HG03469 (cell line): ENCODE measurements around the gene ZNF384.

Experiments
- ATAC-seq: cut with Tn5 transposase; IDR thresholded peaks from one replicate; pipeline ENCODE4 v1.9.1; 2021; ENCODE audit warnings: mild to moderate bottlenecking, moderate library complexity, moderate number of reproducible peaks; ENCODE audit not compliant: unreplicated experiment

ZNF384 gene

GRCh38 chr12:6699989-6700645 lies 10.9 kb upstream of the ZNF384 start:
- no peak for ATAC-seq

DNA sequence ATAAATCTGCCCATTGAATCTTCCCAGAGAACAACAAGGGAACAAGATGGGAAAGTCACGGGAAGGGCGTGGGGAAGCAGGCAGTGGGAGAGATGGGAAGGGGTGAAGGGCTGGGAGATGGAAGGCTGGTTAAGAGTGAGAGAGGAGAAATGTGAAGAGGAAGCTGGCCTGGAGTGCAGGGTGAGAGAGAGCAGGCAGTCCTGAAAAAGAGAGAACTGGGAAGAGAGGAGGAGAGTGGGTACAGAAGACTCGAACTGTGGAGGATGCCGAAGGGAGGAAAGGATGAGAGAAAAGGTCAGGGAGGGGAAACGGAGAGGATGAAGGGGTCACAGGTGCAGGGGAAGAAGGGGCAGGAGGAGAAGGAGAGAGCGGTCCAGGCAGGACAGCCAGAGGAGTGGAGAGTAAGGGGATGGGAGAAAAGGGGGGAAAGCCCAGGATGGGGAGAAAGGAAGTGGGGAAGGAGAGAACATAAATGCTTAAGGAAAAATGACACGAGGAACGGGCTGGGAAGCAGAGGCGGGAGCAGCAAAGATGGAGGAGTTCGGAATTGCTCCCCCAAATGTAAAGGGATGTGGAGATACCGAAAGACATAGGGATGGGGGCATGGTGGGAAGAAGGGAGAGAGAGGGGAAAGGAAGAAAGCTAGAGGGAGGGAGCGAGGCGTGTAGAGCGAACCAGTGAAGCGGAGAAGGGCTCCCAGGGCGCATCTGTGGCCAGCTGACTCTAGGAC lies 10.2 kb upstream of the ZNF384 start:
- ATAC-seq, result no peak

- no peak for ATAC-seq
These were observed 9.3 kb upstream of the ZNF384 start for GRCh38 chr12:6698352-6699046.

DNA sequence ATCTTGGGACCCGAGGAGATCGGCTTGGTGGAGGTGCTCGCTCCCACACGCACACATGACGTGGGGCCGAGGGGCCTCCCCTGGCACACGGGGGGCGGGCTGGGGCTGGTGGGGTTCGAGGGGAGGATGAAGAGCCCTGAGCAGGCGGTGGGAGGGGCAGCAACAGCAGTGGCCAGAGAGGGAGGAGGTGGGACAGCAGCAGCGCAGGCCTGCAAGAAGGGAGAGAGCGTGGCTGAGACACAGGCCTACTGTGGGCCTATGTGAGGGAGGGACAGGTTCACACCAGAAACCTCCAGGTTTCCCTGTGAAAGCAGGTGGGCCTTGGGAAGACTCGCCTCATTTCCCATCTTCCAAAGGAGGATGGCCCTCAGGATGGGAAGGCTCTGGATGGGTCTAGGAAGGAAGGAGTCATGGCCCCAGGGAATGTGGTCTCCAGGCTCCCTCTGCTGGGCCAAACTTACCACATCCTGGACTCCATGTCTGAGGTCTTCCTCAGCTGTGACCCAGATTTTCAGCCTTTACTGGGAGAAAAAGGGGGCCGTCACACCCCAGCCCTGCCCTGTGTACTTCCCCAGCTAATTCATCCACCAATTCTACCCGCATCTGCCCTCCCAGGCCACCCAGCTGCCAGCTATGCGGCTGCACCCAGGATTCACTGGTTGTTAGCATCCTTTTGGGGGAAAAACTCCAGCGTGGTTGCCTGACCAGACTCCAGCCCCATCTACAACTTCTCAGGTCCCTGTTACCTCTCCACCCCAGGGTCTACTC lies 8.6 kb upstream of the ZNF384 start:
- ATAC-seq, result no peak

- ATAC-seq, result no peak
These were observed 7.8 kb upstream of the ZNF384 start for GRCh38 chr12:6696690-6697583.

DNA sequence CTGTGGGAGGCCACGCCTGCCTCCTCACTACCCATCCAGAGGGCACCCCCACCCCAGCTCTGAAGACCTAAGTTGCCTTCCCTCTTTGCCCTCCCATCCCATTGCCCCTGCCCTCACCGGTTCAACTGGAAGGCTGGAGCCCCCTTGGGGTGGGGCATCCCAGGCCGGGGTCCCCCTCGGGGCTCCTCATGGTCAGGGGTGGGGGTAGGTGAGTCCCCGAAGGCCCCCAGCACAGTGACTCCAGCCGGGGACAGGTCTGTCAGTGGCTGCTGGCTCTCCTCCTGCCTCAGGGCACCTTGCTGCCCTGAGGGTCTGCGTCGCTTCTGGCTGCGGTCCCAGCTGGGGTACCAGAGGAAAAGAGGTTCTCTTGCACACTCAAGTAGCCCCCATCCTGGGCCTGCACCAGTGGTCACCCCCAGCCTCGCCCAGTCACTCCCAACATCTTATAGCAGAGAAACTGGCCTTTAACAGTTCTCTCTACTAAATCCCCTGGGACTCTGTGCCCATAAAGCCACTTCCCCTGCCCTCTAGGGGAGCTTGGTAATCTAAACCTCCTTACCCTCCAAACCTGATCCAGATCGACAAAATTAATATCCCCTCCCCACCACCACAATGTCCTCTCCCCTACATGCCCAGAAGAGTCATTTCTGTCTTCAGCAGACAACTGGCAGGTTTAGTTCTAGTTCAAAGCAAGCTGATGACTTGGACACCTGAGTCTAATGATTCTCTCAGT lies 6.3 kb upstream of the ZNF384 start:
- ATAC-seq, result no peak

GRCh38 chr12:6694701-6695100 lies 5.5 kb upstream of the ZNF384 start:
- no peak for ATAC-seq

DNA sequence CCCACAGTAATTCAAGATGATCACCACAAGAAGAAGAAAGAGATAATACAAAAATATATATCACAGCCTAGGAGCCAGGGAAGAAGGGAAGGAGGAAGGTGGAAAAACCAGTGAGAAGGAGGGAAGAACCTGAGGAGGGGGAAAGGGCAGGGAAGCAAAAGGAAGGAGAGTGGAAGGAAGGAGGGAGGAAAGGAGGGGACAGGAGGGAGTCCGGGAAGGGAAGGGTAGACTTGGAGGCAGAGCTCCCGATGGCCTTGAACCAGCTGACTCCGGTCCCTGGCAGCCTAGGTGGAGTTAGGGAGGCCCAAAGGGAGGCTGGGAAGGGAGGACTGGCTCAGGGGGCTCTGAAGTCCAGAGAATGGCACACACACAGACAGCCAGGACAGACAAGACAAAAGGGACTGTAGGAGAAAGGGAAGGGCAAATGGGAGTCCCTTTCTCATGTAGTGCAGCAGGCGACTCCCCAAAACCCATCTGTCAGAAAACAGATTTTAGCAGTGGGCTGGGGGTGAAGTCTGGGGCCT lies 4.7 kb upstream of the ZNF384 start:
- ATAC-seq, result no peak

- ATAC-seq, result no peak
These were observed 3.7 kb upstream of the ZNF384 start for GRCh38 chr12:6692888-6693287.

GRCh38 chr12:6691473-6691872 lies 2.3 kb upstream of the ZNF384 start:
- ATAC-seq, result no peak

- ATAC-seq, result no peak
These were observed 604 bp downstream of the ZNF384 start for GRCh38 chr12:6688543-6688998.

DNA sequence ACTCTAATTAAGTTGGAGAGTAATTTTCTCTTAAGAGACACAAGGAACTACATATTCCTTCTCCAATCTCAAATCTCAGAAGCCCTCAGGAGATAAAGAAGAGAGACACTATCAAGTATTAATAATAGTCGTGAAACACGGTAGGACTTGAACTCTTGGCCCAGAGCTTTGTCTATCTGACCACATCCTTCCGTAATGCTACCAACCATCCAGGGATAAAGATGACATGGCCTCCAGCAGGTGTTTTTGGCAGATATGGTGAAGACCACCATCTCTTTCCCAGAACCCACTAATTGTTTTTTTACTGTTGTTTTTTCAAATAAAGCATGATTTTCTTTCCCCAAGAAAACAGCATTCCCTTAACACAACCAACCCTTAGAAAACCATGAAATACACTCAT lies 3.4 kb downstream of the ZNF384 start:
- no peak for ATAC-seq

GRCh38 chr12:6684609-6685008 lies 4.6 kb downstream of the ZNF384 start:
- ATAC-seq, result no peak

GRCh38 chr12:6676962-6677361 lies 12.2 kb downstream of the ZNF384 start:
- ATAC-seq, result no peak

DNA sequence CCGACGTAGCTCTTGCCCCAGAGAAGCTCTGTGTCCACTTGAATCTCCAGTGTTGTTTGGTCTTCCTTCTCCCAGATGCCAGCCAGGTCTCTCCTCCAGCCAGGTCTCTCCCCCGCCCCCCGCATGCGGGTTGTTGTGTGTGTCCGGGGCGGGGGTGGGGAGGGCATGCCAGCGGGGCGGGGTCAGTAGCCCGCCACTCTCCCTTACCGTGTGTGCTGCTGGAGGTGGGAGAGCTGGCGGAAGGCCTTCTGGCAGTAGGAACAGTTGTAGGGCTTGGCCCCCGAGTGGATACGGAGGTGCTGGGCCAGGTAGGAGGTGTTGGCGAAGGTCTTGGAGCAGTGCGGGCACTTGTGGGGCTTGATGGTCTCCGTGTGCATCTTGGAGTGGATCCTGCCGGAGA lies 17.0 kb downstream of the ZNF384 start:
- ATAC-seq, result no peak

GRCh38 chr12:6667559-6668210 lies 21.5 kb downstream of the ZNF384 start:
- ATAC-seq, result no peak

- no peak for ATAC-seq
These were observed 23.0 kb downstream of the ZNF384 start for GRCh38 chr12:6666211-6666610.

- no peak for ATAC-seq
These were observed 24.3 kb downstream of the ZNF384 start for GRCh38 chr12:6664902-6665301.
